Astrocyte (in vitro differentiated cells and primary cell): ENCODE measurements around the gene ITLN2. TPM values are rescaled to one million over a fixed set of nuclear protein-coding genes. Genes with fewer than 3 reads are reported as not detected.

Experiments
- DNase-seq: peaks from one replicate; pipeline ENCODE4 v3.0.0-alpha.2; 2010; ENCODE audit warnings: low read depth
- FAIRE-seq: peaks from 2 replicates; lab custom pipeline; 2011; peaks lifted over from hg19 to GRCh38; lab: Jason Lieb, UNC
- H2AFZ ChIP-seq: 2 replicates; pipeline ENCODE4 v1.6.0; 2012; ENCODE audit warnings: low read depth, low read length, inconsistent platforms
- H3K27ac ChIP-seq: 2 replicates; pipeline ENCODE4 v1.5.1; 2011; ENCODE audit warnings: low read depth, low read length, inconsistent platforms
- H3K27me3 ChIP-seq: 2 replicates; pipeline ENCODE4 v1.6.0; 2011; ENCODE audit warnings: low read length, inconsistent platforms; ENCODE audit not compliant: insufficient read depth
- H3K36me3 ChIP-seq: 2 replicates; pipeline ENCODE4 v1.5.1; 2011; ENCODE audit warnings: low read length, inconsistent platforms; ENCODE audit not compliant: insufficient read depth
- H3K4me1 ChIP-seq: 2 replicates; pipeline ENCODE4 v1.5.1; 2011; ENCODE audit warnings: low read length, inconsistent platforms; ENCODE audit not compliant: insufficient read depth
- H3K4me2 ChIP-seq: 2 replicates; pipeline ENCODE4 v1.6.0; 2012; ENCODE audit warnings: low read length, inconsistent platforms
- H3K4me3 ChIP-seq: 2 replicates; pipeline ENCODE4 v1.5.1; 2011; ENCODE audit warnings: low read depth, mild to moderate bottlenecking, low read length, inconsistent platforms; ENCODE audit not compliant: insufficient read depth
- H3K79me2 ChIP-seq: 2 replicates; pipeline ENCODE4 v1.6.0; 2012; ENCODE audit warnings: mild to moderate bottlenecking, low read length, inconsistent platforms; ENCODE audit not compliant: insufficient read depth
- H3K9ac ChIP-seq: 2 replicates; pipeline ENCODE4 v1.6.0; 2012; ENCODE audit warnings: mild to moderate bottlenecking, low read length, inconsistent platforms
- H3K9me3 ChIP-seq: 2 replicates; pipeline ENCODE4 v1.5.1; 2012; ENCODE audit warnings: low read depth, mild to moderate bottlenecking, low read length, inconsistent platforms; ENCODE audit not compliant: insufficient read depth
- H4K20me1 ChIP-seq: 2 replicates; pipeline ENCODE4 v1.6.0; 2012; ENCODE audit warnings: low read length, inconsistent platforms; ENCODE audit not compliant: insufficient read depth
- H3K27ac Mint-ChIP-seq: one replicate; pipeline ENCODE4 v1.8.0; 2021; ENCODE audit warnings: mild to moderate bottlenecking, mixed read lengths; ENCODE audit not compliant: unreplicated experiment
- H3K27me3 Mint-ChIP-seq: one replicate; pipeline ENCODE4 v1.8.0; 2021; ENCODE audit warnings: low read depth, mixed read lengths; ENCODE audit not compliant: unreplicated experiment
- H3K36me3 Mint-ChIP-seq: one replicate; pipeline ENCODE4 v1.8.0; 2021; ENCODE audit warnings: low read depth, mixed read lengths; ENCODE audit not compliant: unreplicated experiment
- H3K4me1 Mint-ChIP-seq: one replicate; pipeline ENCODE4 v1.8.0; 2021; ENCODE audit warnings: low read depth, mixed read lengths; ENCODE audit not compliant: unreplicated experiment
- H3K4me3 Mint-ChIP-seq: one replicate; pipeline ENCODE4 v1.8.0; 2021; ENCODE audit warnings: mild to moderate bottlenecking, moderate library complexity, mixed read lengths; ENCODE audit not compliant: unreplicated experiment
- H3K9me3 Mint-ChIP-seq: one replicate; pipeline ENCODE4 v1.8.0; 2021; ENCODE audit warnings: mild to moderate bottlenecking, mixed read lengths; ENCODE audit not compliant: unreplicated experiment
- EZH2 ChIP-seq: IDR thresholded peaks from 2 replicates; pipeline ENCODE4 v1.6.1; 2012; ENCODE audit warnings: mild to moderate bottlenecking, low read length, inconsistent platforms; ENCODE audit not compliant: insufficient read depth
- total RNA-seq: library from RNA; stranded (reverse); gene quantifications from 2 replicates; pipeline ENCODE4 v1.2.1, GENCODE V29; 2021
- TF ChIP-seq, protein P1 (sequence below): IDR thresholded peaks from 2 replicates; pipeline ENCODE4 v1.5.1; 2011; ENCODE audit warnings: low read depth, mild to moderate bottlenecking, inconsistent platforms, low read length, moderate library complexity; ENCODE audit not compliant: insufficient read depth

Gene ITLN2
- total RNA-seq, 1 donor from 2014 or later, result not detected

DNA sequence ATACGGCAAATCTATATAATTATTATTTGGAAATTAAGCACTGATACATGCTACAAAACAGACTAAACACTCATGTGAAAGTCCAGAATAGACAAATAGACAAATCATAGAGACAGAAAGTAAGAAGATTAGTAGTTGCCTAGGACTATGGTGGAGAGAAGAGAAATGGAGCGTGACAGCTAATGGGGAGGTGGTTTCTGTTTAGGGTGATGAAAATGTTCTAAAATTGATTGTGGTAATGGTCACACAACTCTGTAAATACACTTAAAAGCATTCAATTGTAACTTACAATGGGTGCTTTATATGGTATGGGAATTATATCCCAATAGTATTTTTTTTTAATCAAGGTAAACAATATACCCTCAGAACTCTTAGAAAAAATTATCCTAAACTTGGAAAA lies 20.4 kb upstream of the ITLN2 start:
- DNase-seq (no peak), FAIRE-seq (no peak)
- H3K9me3 ChIP-seq, result no peaks in the 10 kb centered on the region
- Mint-ChIP-seq H3K4me3 (no peak overlapping the region), H3K27ac (no peak overlapping the region), H3K27me3 (peaks cover 5% of the 10 kb centered on the region), H3K4me1 (no peaks in the 10 kb centered on the region), H3K36me3 (no peaks in the 10 kb centered on the region), H3K9me3 (no peaks in the 10 kb centered on the region)
- no peak overlapping the region for H3K9ac ChIP-seq
- H3K4me2 ChIP-seq, result no peak overlapping the region
- no peaks in the 10 kb centered on the region for H3K4me1 ChIP-seq
- H3K36me3 ChIP-seq, result no peaks in the 10 kb centered on the region
- H2AFZ ChIP-seq, result no peak overlapping the region
- H4K20me1 ChIP-seq, result no peaks in the 10 kb centered on the region
- H3K27me3 ChIP-seq, result no peaks in the 10 kb centered on the region
- H3K27ac ChIP-seq, result no peak overlapping the region
- TF ChIP-seq, protein P1, sequence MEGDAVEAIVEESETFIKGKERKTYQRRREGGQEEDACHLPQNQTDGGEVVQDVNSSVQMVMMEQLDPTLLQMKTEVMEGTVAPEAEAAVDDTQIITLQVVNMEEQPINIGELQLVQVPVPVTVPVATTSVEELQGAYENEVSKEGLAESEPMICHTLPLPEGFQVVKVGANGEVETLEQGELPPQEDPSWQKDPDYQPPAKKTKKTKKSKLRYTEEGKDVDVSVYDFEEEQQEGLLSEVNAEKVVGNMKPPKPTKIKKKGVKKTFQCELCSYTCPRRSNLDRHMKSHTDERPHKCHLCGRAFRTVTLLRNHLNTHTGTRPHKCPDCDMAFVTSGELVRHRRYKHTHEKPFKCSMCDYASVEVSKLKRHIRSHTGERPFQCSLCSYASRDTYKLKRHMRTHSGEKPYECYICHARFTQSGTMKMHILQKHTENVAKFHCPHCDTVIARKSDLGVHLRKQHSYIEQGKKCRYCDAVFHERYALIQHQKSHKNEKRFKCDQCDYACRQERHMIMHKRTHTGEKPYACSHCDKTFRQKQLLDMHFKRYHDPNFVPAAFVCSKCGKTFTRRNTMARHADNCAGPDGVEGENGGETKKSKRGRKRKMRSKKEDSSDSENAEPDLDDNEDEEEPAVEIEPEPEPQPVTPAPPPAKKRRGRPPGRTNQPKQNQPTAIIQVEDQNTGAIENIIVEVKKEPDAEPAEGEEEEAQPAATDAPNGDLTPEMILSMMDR, result no peak
- no peak for TF ChIP-seq EZH2
- H3K79me2 ChIP-seq, result no peaks in the 10 kb centered on the region
- H3K4me3 ChIP-seq, result no peak overlapping the region

DNA sequence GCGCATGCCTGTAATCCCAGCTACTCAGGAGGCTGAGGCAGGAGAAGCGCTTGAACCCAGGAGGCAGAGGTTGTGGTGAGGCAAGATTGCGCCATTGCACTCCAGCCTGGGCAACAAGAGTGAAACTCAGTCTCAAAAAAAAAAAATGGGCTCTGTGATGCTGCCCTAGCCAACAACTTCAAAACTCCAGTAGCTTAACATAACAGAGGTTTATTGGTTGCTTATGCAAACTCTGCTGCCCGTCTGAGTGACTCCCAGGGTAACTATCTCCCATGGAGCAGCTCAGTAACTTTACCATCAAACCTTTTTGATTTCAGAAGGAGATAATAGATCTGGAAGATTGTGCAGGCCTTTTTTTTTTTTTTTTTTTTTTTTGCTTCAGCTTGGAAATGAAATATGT lies 18.9 kb upstream of the ITLN2 start:
- Histone ChIP-seq H3K27ac (no peak overlapping the region), H3K4me3 (no peak overlapping the region), H2AFZ (no peak overlapping the region), H3K79me2 (no peaks in the 10 kb centered on the region), H3K4me2 (no peak overlapping the region), H4K20me1 (no peaks in the 10 kb centered on the region), H3K9me3 (no peaks in the 10 kb centered on the region), H3K9ac (no peak overlapping the region), H3K4me1 (no peaks in the 10 kb centered on the region), H3K27me3 (no peaks in the 10 kb centered on the region), H3K36me3 (no peaks in the 10 kb centered on the region)
- DNase-seq, result no peak
- Mint-ChIP-seq H3K4me1 (no peaks in the 10 kb centered on the region), H3K36me3 (no peaks in the 10 kb centered on the region), H3K27ac (no peak overlapping the region), H3K27me3 (peaks cover 5% of the 10 kb centered on the region), H3K4me3 (no peak overlapping the region), H3K9me3 (no peaks in the 10 kb centered on the region)
- FAIRE-seq, result no peak
- no peak for TF ChIP-seq EZH2
- TF ChIP-seq, protein P1, result no peak

DNA sequence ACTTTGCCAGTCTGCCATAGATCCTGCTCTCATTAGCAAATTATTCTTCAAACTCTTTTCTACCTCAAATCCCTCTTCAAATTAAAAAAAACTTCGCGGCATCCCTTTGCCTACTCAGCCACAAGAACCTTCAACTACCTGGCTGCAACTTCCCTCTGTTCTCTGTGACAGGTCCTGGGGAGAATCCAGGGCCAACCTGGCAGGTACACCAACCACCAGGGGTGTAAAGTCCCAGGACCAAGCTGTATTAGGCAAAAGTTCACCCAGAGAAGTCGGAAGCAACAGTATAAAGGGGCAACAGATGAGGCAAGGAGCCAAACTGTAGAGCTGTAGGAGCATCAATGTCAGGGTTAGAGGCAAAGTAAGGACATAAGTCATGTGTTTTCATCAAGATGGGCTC lies 18.3 kb upstream of the ITLN2 start:
- Mint-ChIP-seq H3K36me3 (no peaks in the 10 kb centered on the region), H3K27me3 (peaks cover 5% of the 10 kb centered on the region), H3K27ac (no peak overlapping the region), H3K9me3 (no peaks in the 10 kb centered on the region), H3K4me1 (no peaks in the 10 kb centered on the region), H3K4me3 (no peak overlapping the region)
- Histone ChIP-seq H3K4me3 (no peak overlapping the region), H3K4me2 (no peak overlapping the region), H3K36me3 (no peaks in the 10 kb centered on the region), H3K79me2 (no peaks in the 10 kb centered on the region), H3K27me3 (no peaks in the 10 kb centered on the region), H2AFZ (no peak overlapping the region), H4K20me1 (no peaks in the 10 kb centered on the region), H3K9me3 (no peaks in the 10 kb centered on the region), H3K9ac (no peak overlapping the region), H3K27ac (no peak overlapping the region), H3K4me1 (no peaks in the 10 kb centered on the region)
- FAIRE-seq (no peak), DNase-seq (no peak)
- TF ChIP-seq, protein P1, result no peak
- no peak for TF ChIP-seq EZH2
